ENCODE results near the gene MAZ. TPM values are rescaled to one million over a fixed set of nuclear protein-coding genes. Genes with fewer than 3 reads are reported as not detected.

MAZ gene
- polyA plus RNA-seq, 3 donors, result 299 to 379 (median 301) TPM

Other genes with a start within 250 kb of the MAZ start
- gene SPN, start 143.3 kb upstream of the MAZ start, polyA plus RNA-seq (ENCODE audit: insufficient read length in 3 of 3), result 1 to 10 TPM; 1.9 to 2.8 (median 2.5) TPM
- 100 to 1,000 TPM; 134 to 182 (median 169) TPM for gene QPRT, start 127.3 kb upstream of the MAZ start, polyA plus RNA-seq (ENCODE audit: insufficient read length in 3 of 3)
- gene C16orf54, start 60.5 kb upstream of the MAZ start, polyA plus RNA-seq (ENCODE audit: insufficient read length in 3 of 3), result under 1 TPM; 0.14 to 0.29 (median 0.26) TPM
- gene ZG16, start 28.3 kb upstream of the MAZ start, polyA plus RNA-seq (ENCODE audit: insufficient read length in 3 of 3), result under 1 TPM in 1 of 3 donors, not detected in 2; 0.09 TPM
- 10 to 100 TPM; 63.8 to 78.5 (median 71.9) TPM for gene KIF22, start 15.8 kb upstream of the MAZ start, polyA plus RNA-seq (ENCODE audit: insufficient read length in 3 of 3)
- gene PRRT2, start 5.7 kb downstream of the MAZ start, polyA plus RNA-seq (ENCODE audit: insufficient read length in 3 of 3), result 10 to 100 TPM; 13.3 to 27.2 (median 18.1) TPM
- 10 to 100 TPM; 30.9 to 48.0 (median 42.0) TPM for gene PAGR1, start 9.6 kb downstream of the MAZ start, polyA plus RNA-seq (ENCODE audit: insufficient read length in 3 of 3)
- gene MVP, start 13.9 kb downstream of the MAZ start, polyA plus RNA-seq (ENCODE audit: insufficient read length in 3 of 3), result 10 to 100 TPM; 13.6 to 29.9 (median 14.0) TPM
- 100 to 1,000 TPM in 2 of 3 donors, 10 to 100 TPM in 1; 83.8 to 110 (median 108) TPM for gene CDIPT, start 56.7 kb downstream of the MAZ start, polyA plus RNA-seq (ENCODE audit: insufficient read length in 3 of 3)
- 10 to 100 TPM in 2 of 3 donors, 1 to 10 TPM in 1; 8.2 to 12.5 (median 12.4) TPM for gene SEZ6L2, start 93.0 kb downstream of the MAZ start, polyA plus RNA-seq (ENCODE audit: insufficient read length in 3 of 3)
- 1 to 10 TPM in 1 of 3 donors, under 1 TPM in 2; 0.47 to 1.3 (median 0.80) TPM for gene ASPHD1, start 94.0 kb downstream of the MAZ start, polyA plus RNA-seq (ENCODE audit: insufficient read length in 3 of 3)
- gene KCTD13, start 119.7 kb downstream of the MAZ start, polyA plus RNA-seq (ENCODE audit: insufficient read length in 3 of 3), result 10 to 100 TPM; 15.2 to 31.7 (median 16.6) TPM
- 100 to 1,000 TPM in 2 of 3 donors, 10 to 100 TPM in 1; 98.3 to 120 (median 107) TPM for gene TMEM219, start 155.6 kb downstream of the MAZ start, polyA plus RNA-seq (ENCODE audit: insufficient read length in 3 of 3)
- gene TAOK2, start 167.3 kb downstream of the MAZ start, polyA plus RNA-seq (ENCODE audit: insufficient read length in 3 of 3), result 10 to 100 TPM; 38.0 to 54.0 (median 52.6) TPM
- 10 to 100 TPM; 16.4 to 22.1 (median 19.3) TPM for gene HIRIP3, start 189.1 kb downstream of the MAZ start, polyA plus RNA-seq (ENCODE audit: insufficient read length in 3 of 3)
- 10 to 100 TPM; 42.4 to 64.5 (median 53.7) TPM for gene INO80E, start 189.7 kb downstream of the MAZ start, polyA plus RNA-seq (ENCODE audit: insufficient read length in 3 of 3)
- 1 to 10 TPM; 2.2 to 5.2 (median 2.5) TPM for gene DOC2A, start 204.5 kb downstream of the MAZ start, polyA plus RNA-seq (ENCODE audit: insufficient read length in 3 of 3)
- not detected for gene C16orf92, start 216.7 kb downstream of the MAZ start, polyA plus RNA-seq (ENCODE audit: insufficient read length in 3 of 3)
- gene TLCD3B, start 224.7 kb downstream of the MAZ start, polyA plus RNA-seq (ENCODE audit: insufficient read length in 3 of 3), result 1 to 10 TPM in 2 of 3 donors, under 1 TPM in 1; 0.65 to 1.8 (median 1.3) TPM

All from renal cortex interstitium (tissue), 3 donors.